T-helper 1 cell treated with Interleukin-12 subunit alpha and Interleukin-12 subunit beta and Interleukin-4 antibody, amounts not matched to agents 30 μg/mL and 1 μg/mL, for 36 hours (primary cell): ENCODE data around the gene ARPC5L.
A peak's percentile ranks its signal among the peaks of the same experiment; 100 is the strongest.

Source experiments
- H3K27ac Mint-ChIP-seq: one replicate; pipeline ENCODE4 v1.8.0; 2021; ENCODE audit warnings: mild to moderate bottlenecking, mixed read lengths
- H3K27me3 Mint-ChIP-seq: one replicate; pipeline ENCODE4 v1.8.0; 2021; ENCODE audit warnings: low read depth, mixed read lengths
- H3K36me3 Mint-ChIP-seq: one replicate; pipeline ENCODE4 v1.8.0; 2021; ENCODE audit warnings: low read depth, mixed read lengths
- H3K4me1 Mint-ChIP-seq: one replicate; pipeline ENCODE4 v1.8.0; 2021; ENCODE audit warnings: low read depth, mixed read lengths
- H3K4me3 Mint-ChIP-seq: one replicate; pipeline ENCODE4 v1.8.0; 2021; ENCODE audit warnings: mild to moderate bottlenecking, moderate library complexity, mixed read lengths
- H3K9me3 Mint-ChIP-seq: one replicate; pipeline ENCODE4 v1.8.0; 2021; ENCODE audit warnings: mixed read lengths

The ARPC5L gene

GRCh38 chr9:124886461-124886860 is 24.5 kb downstream of the ARPC5L start:
- Mint-ChIP-seq H3K36me3 (peaks cover 30% of the 10 kb centered on the region), H3K4me1 (no peaks in the 10 kb centered on the region), H3K27me3 (no peaks in the 10 kb centered on the region), H3K4me3 (no peak overlapping the region), H3K27ac (no peak overlapping the region), H3K9me3 (no peaks in the 10 kb centered on the region)

- Mint-ChIP-seq H3K36me3 (peaks cover 28% of the 10 kb centered on the region), H3K4me1 (no peaks in the 10 kb centered on the region), H3K27me3 (no peaks in the 10 kb centered on the region), H3K4me3 (no peak overlapping the region), H3K9me3 (no peaks in the 10 kb centered on the region), H3K27ac (no peak overlapping the region)
Measured at GRCh38 chr9:124886866-124887492, 25.0 kb downstream of the ARPC5L start.

GRCh38 chr9:124887832-124888231 is 25.9 kb downstream of the ARPC5L start:
- H3K9me3 Mint-ChIP-seq = no peaks in the 10 kb centered on the region
- H3K36me3 Mint-ChIP-seq = peaks cover 28% of the 10 kb centered on the region
- H3K4me3 Mint-ChIP-seq = no peak overlapping the region
- H3K27ac Mint-ChIP-seq = no peak overlapping the region
- H3K27me3 Mint-ChIP-seq = no peaks in the 10 kb centered on the region
- H3K4me1 Mint-ChIP-seq = no peaks in the 10 kb centered on the region

GRCh38 chr9:124889006-124889405 is 27.1 kb downstream of the ARPC5L start:
- no peak overlapping the region for H3K4me3 Mint-ChIP-seq
- no peak overlapping the region for H3K27ac Mint-ChIP-seq
- H3K27me3 Mint-ChIP-seq = no peaks in the 10 kb centered on the region
- H3K9me3 Mint-ChIP-seq = no peaks in the 10 kb centered on the region
- H3K4me1 Mint-ChIP-seq = no peaks in the 10 kb centered on the region
- peaks cover 31% of the 10 kb centered on the region for H3K36me3 Mint-ChIP-seq

GRCh38 chr9:124890179-124890578 is 28.2 kb downstream of the ARPC5L start:
- H3K27ac Mint-ChIP-seq = no peak overlapping the region
- H3K36me3 Mint-ChIP-seq = peaks cover 42% of the 10 kb centered on the region
- H3K9me3 Mint-ChIP-seq = no peaks in the 10 kb centered on the region
- no peaks in the 10 kb centered on the region for H3K27me3 Mint-ChIP-seq
- no peak overlapping the region for H3K4me3 Mint-ChIP-seq
- peaks cover 6% of the 10 kb centered on the region for H3K4me1 Mint-ChIP-seq

GRCh38 chr9:124894035-124894740 is 32.3 kb downstream of the ARPC5L start:
- Mint-ChIP-seq H3K4me3 (no peak overlapping the region), H3K9me3 (no peaks in the 10 kb centered on the region), H3K36me3 (peaks cover 38% of the 10 kb centered on the region), H3K27ac (peak overlapping the region; percentile 33), H3K4me1 (peaks cover 6% of the 10 kb centered on the region), H3K27me3 (no peaks in the 10 kb centered on the region)

GRCh38 chr9:124894741-124895170 is 32.8 kb downstream of the ARPC5L start:
- Mint-ChIP-seq H3K9me3 (no peaks in the 10 kb centered on the region), H3K27ac (peak overlapping the region; percentile 33), H3K4me3 (no peak overlapping the region), H3K4me1 (peaks cover 6% of the 10 kb centered on the region), H3K36me3 (peaks cover 33% of the 10 kb centered on the region), H3K27me3 (no peaks in the 10 kb centered on the region)

- H3K27ac Mint-ChIP-seq = no peak overlapping the region
- peaks cover 6% of the 10 kb centered on the region for H3K4me1 Mint-ChIP-seq
- H3K9me3 Mint-ChIP-seq = no peaks in the 10 kb centered on the region
- H3K36me3 Mint-ChIP-seq = peaks cover 34% of the 10 kb centered on the region
- H3K4me3 Mint-ChIP-seq = no peak overlapping the region
- H3K27me3 Mint-ChIP-seq = no peaks in the 10 kb centered on the region
Measured at GRCh38 chr9:124897570-124898460, 35.9 kb downstream of the ARPC5L start.

- peaks cover 2% of the 10 kb centered on the region for H3K4me1 Mint-ChIP-seq
- peaks cover 26% of the 10 kb centered on the region for H3K36me3 Mint-ChIP-seq
- H3K9me3 Mint-ChIP-seq = no peaks in the 10 kb centered on the region
- no peaks in the 10 kb centered on the region for H3K27me3 Mint-ChIP-seq
- H3K27ac Mint-ChIP-seq = no peak overlapping the region
- no peak overlapping the region for H3K4me3 Mint-ChIP-seq
Measured at GRCh38 chr9:124899845-124900244, 37.9 kb downstream of the ARPC5L start.

GRCh38 chr9:124906966-124907365 is 45.0 kb downstream of the ARPC5L start:
- peaks cover 34% of the 10 kb centered on the region for H3K36me3 Mint-ChIP-seq
- H3K27ac Mint-ChIP-seq = peak overlapping the region; percentile 29
- no peaks in the 10 kb centered on the region for H3K9me3 Mint-ChIP-seq
- no peaks in the 10 kb centered on the region for H3K4me1 Mint-ChIP-seq
- no peaks in the 10 kb centered on the region for H3K27me3 Mint-ChIP-seq
- no peak overlapping the region for H3K4me3 Mint-ChIP-seq

GRCh38 chr9:124908098-124908497 is 46.2 kb downstream of the ARPC5L start:
- no peak overlapping the region for H3K27ac Mint-ChIP-seq
- no peak overlapping the region for H3K4me3 Mint-ChIP-seq
- peaks cover 31% of the 10 kb centered on the region for H3K36me3 Mint-ChIP-seq
- no peaks in the 10 kb centered on the region for H3K4me1 Mint-ChIP-seq
- H3K27me3 Mint-ChIP-seq = no peaks in the 10 kb centered on the region
- no peaks in the 10 kb centered on the region for H3K9me3 Mint-ChIP-seq

- Mint-ChIP-seq H3K27me3 (no peaks in the 10 kb centered on the region), H3K4me3 (no peak overlapping the region), H3K4me1 (no peaks in the 10 kb centered on the region), H3K36me3 (peaks cover 32% of the 10 kb centered on the region), H3K27ac (no peak overlapping the region), H3K9me3 (no peaks in the 10 kb centered on the region)
Measured at GRCh38 chr9:124911766-124912165, 49.8 kb downstream of the ARPC5L start.

- no peaks in the 10 kb centered on the region for H3K27me3 Mint-ChIP-seq
- no peaks in the 10 kb centered on the region for H3K9me3 Mint-ChIP-seq
- H3K4me1 Mint-ChIP-seq = no peaks in the 10 kb centered on the region
- H3K27ac Mint-ChIP-seq = no peak overlapping the region
- H3K4me3 Mint-ChIP-seq = no peak overlapping the region
- peaks cover 23% of the 10 kb centered on the region for H3K36me3 Mint-ChIP-seq
Measured at GRCh38 chr9:124913378-124913777, 51.4 kb downstream of the ARPC5L start.

GRCh38 chr9:124914753-124915405 is 52.9 kb downstream of the ARPC5L start:
- no peaks in the 10 kb centered on the region for H3K27me3 Mint-ChIP-seq
- H3K4me1 Mint-ChIP-seq = no peaks in the 10 kb centered on the region

More at GRCh38 chr9:124914753-124915405, 52.9 kb downstream of the ARPC5L start:
- Mint-ChIP-seq H3K36me3 (peaks cover 23% of the 10 kb centered on the region), H3K9me3 (no peaks in the 10 kb centered on the region), H3K27ac (no peak overlapping the region), H3K4me3 (no peak overlapping the region)
